Measurements from ENCODE around the gene ITGA5.

The ITGA5 gene

DNA sequence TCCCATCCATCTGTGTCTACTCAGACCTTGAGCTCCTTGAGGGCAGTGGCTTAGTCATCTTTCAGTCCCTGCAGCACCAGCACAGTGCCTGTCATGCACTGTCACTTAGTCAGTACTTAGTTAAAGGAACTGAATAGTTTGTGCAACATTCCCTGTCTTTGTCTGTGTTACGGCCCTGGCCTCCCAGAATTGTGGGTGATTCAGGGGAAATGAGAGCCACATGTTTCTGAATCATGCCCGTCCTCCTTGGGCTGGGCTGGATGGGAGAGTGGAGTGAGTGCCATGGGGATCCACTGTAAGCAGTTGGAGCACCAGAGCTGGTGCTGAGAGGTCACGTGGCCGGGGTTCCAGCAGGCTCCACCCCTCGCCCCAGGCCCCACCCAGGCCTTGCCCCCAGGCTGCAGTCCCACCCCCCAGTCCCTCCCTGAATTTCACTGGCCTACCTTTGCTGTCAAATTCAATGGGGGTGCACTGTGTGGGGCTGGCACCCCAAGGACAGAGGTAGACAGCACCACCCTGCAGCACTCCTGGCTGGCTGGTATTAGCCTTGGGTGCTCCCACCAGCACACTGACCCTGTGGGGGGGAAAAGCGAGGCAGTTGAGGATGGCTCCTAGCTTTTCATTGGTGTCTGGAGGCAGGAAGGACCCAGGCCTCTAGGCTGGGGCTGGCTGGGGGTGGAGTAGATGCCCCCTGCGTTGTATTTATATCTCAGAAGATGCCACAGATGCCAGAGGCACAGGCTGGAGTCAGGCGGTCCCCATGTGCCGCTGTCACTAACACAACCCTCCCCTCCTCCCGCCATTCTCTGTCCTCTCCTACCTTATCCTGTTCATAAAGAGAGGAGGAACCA lies 7.5 kb downstream of the ITGA5 start:
- no peak for DNase-seq (ENCODE audit: low read depth, low spot score)

DNA sequence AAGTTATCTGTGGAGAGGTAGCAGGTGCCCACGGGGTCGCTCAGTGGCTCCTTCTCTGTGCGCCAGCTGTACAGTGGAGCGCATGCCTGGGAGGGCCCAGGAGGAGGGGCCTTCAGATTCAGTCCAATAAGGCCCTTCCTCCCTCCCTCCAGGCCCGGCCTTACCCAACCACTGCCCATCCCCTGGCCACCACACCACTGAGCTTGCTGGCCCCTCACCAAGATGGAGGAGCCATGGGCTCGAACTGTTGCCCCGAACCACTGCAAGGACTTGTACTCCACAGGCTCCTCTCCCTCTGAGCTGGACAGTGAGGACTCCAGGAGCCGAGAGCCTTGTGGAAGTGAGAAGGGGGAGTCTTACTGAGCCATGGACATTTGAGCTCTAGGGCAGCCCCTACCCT lies 9.8 kb downstream of the ITGA5 start:
- DNase-seq (ENCODE audit: low read depth, low spot score) = no peak

DNA sequence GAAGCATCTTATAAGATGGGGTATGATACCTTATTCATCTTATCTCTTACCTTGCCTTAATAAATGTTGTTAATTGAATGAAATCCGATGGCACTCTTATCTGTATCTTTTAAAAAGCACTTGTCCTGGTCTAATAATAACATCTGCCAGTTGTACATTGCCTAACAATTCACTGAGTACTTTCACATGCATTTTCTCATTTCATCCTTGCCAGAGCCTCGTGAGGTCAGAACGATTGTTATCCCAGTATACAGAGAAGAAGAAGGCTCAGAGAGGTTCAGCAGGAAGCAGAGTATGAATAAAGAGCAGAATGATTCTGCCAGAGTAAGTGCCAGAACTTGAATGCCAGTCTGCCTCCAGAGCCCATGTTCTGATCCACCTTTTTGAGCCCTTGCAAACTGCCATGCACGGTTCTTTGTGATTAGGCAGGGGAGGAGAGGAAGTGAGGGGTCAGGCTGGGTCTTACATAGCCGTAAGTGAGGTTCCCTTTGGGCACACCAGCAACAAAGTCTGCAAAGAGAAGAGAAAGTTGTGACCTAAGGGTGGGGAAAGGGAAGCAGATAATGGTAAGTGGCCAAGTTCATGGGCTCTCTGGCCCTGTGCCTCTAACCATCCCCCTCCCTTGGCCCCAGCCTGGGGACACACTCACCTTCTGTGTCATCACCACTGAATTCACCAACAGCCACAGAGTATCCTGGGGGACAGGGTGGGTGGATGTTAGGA lies 11.7 kb downstream of the ITGA5 start:
- DNase-seq (ENCODE audit: low read depth, low spot score) = no peak

DNA sequence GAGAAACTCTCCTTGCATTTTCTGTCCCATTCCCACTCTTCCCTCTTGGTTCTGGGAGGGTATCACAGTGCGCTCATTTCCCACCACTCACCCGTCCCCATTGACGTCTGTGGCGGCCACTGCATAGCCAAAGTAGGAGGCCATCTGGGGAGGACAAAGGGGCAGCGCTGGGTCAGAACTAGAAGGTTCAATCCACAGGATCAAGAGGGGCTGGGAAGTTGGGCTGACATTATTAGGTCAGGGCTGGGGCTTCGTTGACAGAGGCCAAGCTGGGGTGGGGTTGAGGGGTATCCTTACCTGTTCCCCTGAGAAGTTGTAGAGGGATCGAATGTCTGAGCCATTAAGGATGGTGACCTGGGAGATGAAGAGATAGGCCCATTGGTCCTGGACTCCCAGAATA lies 13.5 kb downstream of the ITGA5 start:
- DNase-seq (ENCODE audit: low read depth, low spot score) = no peak

DNA sequence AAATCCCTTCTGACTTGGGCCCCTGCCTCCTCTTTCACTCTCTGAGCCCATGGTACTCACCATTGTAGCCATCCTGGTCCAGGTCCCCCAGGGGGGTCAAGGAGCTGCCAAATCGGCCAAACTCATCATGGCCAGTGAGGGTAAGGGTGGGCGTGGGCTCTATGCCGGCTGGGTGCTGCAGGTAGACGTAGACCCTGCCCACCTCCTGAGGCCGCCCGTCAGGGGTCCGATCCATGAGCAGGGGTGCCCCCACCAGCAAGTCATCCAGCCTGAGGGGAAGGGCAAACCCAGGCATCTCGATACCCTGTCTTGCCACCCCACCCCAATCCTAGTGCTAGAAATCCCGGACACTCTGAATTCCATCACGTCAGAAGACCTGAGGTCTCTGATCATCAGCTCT lies 14.0 kb downstream of the ITGA5 start:
- no peak for DNase-seq (ENCODE audit: low read depth, low spot score)

DNA sequence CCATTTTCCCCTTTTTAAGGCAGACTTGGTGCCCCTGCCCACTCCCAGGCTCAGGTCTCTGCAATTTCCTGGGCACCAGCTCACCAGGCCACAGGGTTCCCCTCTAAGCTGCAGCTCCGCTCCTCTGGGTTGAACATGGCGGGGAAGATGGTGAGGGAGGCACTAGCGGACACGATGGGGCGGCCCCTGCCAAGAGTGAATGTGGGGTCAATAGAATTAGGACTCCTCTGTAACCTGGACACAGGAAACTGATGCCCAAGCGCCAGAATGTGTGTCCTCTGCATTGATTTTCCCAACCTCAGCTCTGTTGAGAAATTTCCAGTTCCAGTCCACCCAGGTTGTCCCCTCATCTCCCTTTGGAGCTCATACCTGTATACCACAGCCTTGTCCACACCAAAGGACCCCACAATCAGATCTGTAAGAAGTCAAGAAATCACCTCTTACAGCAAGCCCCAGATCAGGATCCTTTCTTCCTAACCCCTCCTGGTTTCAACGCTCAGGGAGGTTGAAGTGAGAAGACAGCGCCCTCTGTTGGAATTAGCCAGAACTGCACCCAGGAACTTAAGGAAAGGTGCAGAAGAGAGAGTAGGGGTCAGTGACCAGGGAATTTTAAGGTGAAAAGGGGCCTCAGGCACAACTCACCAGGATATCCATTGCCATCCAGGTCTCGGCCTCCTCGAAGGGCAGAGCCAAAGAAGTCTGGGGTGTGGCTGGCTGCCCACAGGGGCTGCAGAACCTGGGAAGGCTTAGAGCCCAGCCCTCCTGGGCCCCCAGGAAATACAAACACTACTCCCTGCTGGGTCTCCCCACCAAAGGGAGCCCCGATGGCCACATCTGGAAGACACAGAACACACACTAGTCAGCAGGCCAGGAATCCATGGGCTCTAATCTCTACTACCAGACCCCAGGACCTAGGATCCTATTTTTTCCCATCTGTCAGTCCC lies 14.7 kb downstream of the ITGA5 start:
- no peak for DNase-seq (ENCODE audit: low read depth, low spot score)

DNA sequence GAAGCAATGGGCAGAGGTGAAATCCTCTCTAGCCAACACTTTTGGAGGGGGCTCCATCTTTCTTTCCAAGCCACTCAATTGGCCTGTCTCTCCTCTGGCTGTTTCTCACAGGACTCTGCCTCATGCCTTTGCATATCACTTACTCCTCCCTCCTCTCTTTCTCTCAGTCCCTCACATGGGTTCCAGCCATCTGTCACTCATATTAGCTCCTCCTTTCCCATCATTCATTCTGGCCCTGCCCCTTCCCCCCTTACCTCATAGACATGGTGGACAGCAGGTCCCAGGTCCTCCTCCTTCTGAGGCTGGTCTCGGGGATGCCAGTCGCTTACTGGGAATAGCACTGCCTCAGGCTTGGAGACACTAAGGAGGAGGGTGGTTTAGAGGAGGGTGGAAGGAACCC lies 17.9 kb downstream of the ITGA5 start:
- DNase-seq (ENCODE audit: low read depth, low spot score) = no peak

DNA sequence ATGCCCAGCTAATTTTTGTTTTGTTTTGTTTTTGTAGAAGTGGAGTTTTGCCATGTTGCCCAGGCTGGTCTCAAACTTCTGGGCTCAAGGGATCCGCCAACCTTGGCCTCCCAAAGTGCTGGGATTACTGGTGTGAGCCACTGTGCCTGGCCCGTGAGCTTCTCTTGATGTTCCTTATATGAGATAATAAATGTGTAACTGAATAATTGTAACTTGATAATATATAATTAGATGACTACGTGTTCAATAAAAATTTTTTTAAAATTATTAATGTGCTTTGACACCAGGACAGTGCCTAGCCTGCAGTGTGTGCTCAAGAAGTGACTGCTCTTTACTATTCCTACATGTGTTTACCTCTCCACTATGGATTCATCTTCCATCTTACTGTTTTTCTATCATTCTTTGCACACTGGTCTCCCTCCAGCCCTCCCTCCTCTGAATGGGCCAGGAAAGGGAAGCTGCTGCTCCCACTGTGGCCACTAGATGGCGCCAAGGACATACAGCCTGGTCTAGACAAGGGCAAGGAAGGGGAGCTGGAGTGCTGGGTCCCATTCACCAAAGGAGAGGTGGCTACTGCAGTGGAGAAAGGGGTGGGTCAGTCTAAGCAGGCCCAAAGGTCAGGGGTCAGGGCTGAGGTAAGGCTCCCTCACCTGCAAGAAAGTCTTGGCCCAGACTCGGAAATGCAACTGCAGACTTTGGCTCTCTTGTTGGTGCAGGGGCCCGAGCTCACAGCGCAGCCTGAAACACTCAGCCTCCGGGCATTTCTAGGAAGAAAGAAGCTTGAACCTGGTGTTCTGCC lies 19.9 kb downstream of the ITGA5 start:
- DNase-seq (ENCODE audit: low read depth, low spot score) = no peak

DNA sequence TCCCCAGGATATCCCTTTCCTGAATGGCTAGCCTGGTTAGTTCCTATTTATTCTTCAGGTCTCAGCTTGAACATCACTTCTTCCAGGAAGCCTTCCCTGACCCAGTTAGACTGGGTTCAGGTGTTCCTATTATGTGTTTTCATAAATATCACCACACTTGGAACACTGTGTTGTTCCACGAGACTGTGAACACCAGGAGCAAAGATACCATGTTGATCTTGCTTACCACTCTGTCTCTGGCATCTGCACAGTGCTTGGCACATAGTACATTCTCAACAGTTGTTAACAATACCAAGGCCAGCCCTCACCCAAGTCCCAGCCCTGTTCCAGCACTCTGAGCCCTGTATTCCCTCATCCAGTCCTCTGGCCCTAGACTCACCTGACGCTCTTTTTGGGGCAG lies 20.8 kb downstream of the ITGA5 start:
- DNase-seq (ENCODE audit: low read depth, low spot score) = no peak

DNA sequence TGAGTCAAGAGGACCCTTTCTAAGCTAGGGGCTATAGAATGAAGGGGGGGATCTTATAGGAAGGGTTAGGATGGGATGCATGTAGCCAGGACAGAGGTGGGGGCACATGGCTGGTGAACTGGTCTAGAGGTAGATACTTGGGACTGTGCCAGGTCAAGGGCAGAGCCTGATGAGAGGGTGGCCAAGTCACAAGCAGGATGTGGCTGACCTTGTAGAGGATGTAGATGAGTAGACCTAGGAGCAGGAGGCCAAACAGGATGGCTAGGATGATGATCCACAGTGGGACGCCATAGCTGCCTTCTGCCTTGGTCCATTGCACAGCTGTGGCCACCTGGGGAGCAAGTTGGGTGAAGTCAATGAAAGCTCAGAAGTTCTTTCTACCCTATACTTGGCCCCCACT lies 21.9 kb downstream of the ITGA5 start:
- no peak for DNase-seq (ENCODE audit: low read depth, low spot score)

DNA sequence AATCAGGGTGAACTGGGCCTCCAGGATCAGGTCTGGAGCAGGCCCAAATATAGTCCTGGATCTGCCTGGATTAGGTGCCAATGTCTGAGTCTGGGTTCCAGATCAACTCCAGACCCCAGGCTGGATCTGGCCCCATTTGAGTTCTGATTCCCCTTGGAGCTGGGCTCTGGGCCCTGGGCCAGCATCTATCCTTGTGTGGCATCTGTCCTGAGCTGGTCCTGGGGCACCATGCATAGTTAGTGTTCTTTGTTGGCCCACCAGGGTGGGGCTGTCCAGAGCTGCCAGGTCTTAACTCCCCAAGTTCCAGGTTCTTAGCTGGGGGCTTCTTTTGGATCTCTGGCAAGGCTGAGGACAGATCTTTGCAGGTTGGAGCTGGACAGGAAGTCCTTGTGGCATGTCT lies 23.5 kb downstream of the ITGA5 start:
- DNase-seq (ENCODE audit: low read depth, low spot score) = no peak

DNA sequence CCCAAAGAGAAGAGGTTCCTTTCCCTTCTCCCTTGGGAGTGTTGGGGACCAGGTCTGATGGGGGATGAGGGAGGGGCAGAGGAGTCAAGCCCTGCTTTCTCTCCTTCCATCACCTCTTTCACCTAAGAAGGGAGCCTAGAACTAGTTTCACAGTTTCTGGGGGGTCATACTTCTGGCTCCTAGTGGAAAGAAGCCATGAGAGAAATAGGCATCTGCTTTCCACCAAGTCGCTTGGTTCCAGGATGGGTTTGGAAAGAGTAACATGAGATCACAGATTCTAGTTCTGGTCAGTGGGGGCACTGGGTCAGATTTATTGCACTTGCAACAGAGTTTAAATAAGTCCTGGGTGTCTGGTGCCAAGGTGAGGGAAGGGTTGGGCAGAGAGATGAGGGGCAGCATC lies 24.1 kb downstream of the ITGA5 start:
- no peak for DNase-seq (ENCODE audit: low read depth, low spot score)

DNA sequence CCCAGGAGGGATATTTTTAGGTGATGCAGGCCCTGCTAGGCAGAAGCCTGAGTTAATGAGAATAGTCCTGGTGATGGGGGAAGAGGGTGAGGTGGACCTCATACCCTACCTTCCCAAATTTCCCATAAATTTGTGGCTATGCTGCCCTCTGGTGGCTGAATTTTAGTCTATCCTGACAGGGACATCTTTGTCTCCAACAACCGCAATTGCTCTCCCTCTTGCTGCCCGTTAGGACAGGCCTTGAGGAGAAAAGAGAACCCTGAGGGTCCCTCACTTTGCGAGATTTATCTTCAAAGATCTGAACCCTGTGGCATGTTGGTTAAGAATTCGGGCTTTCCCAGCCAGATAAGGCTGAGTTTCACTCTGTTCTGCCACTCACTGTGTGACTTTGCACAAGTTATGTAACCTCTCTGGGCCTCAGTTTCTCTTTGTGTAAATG lies 24.8 kb downstream of the ITGA5 start:
- no peak for DNase-seq (ENCODE audit: low read depth, low spot score)

DNA sequence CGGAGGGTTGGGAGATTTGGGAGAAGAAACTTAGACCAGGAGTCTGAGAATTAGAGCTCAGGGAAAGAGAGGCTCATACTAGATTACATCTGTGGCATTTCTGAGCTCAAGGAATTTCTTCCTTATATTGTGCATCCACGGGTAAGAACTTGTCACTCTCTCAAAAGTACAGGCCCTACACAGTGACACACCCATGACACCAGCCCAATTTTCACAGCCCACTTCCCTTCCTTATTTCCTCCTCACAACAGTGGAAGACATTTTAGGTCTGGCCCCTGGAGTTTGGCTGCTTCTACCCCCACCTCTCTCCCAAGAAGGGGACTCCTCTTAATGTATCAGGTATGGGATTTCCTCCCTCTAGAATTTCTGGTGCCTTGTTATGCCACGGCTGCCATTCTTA lies 25.3 kb downstream of the ITGA5 start:
- no peak for DNase-seq (ENCODE audit: low read depth, low spot score)

DNA sequence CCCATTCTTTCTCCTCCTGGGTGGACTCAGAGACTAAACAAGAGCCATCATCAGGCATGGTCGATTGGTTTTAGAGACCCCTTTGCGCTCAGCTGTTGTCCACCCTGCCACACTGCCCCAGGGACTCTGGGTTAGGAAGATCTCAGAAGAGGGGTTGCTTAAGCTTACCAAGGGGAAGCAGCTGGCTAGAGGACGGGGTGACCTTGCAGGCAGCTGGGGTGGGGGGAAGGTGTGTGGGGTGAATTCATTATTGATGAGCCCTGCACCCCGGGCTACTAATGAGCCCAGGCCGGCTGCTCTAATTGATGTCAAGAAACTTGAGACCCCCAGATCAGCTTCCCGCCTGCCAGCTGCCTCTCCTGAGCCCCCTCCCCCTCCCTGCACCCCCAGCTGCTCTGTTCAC lies 25.9 kb downstream of the ITGA5 start:
- no peak for DNase-seq (ENCODE audit: low read depth, low spot score)

DNA sequence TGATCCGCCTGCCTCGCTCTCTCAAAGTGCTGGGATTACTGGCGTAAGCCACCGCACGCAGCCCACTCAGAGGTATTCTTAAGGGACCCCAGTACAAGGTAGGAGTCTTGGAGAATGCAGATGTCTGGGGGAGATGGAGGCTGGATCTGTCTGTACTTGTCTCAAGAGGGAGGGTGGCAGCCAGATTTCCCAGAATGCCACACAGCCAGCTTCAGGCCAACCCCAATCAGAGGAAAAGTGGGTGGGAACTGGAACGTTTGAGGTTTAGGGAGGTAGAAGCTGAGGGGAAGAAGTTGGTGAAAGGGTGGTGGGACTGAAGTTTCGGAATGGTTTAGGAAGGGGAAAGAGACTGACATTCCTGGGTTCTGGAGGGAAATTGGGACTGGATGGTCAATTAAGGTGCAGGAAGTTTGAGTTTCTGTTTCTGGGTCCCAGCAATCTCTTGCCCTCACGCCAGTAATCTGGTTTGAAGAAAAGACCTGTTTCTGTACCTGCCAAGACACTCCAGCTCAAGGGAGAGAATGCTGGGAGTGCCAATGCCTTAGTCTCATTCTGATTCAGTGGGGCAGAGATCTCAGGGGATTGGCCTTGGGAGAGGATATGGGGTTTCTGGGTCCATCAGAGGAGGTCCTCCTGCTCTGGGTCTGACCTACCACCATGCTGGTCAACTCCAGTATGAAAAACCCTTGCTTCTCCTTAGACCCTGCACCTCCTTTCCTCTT lies 26.4 kb downstream of the ITGA5 start:
- no peak for DNase-seq (ENCODE audit: low read depth, low spot score)

DNA sequence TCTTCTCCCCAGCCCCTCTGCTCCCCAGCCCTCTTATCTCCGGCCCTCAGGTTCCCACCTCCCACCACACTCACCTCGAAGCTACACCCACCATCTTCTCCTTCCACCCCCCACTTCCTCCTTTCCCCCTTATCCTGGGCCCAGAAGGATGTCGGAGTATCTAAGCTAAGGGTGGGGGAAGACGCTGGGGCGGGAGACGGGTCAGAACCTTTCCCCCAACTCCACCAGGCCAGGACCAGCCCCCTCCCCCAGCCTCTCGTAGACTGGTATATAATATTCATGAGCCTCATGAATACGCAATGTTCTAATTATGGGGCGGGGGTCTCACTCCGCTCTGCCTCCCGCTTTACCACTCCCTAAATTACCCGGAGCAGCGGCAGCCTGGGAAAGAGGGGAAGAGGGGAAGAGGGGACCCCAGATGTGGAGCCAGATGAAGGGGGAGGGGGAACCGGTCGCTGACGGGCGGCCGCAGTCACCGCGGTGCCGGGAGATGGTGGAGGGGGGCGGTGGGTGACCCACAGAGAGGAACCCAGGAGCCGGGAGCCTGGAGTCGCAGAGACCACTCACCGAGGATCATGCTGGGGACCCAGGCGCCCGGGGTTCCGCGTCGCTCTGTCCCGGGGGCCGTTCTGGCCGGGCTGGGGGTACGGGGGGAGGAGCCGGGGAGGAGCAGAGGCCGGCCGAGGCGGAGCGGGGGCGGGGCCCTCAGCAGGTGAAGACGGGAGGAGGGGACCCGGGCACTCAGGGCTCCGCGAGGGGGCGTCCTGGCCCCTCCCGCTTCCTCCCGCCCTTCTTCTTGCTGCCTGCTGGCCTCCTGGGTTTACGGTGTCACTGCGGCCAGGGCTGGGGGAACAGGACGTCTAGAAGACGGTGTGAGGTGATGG lies 28.2 kb downstream of the ITGA5 start:
- no peak for DNase-seq (ENCODE audit: low read depth, low spot score)

DNA sequence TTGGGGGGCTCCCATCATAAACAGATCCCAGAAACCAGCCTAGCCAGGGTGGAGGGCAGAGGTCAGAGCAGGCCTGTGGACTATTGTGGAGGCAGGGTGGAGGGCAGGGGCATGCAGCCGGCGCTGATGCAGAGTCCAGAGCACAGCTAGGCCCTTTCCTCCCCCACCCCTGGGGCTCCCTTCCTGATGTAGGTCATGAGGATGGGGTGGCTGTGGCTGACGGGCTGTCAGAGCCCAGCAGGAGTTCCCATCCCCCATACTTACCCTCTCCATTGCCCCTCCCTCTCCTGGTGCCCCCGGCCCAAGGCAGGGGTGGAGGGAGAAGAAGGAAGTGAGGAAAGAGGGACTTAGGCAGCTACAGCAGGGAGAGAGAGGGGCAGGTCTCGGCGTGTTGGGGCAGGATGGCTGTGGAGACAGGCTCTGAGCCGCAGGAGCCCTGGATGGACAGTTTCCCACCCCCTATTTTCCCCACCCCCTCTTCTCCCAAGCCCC lies 28.8 kb downstream of the ITGA5 start:
- DNase-seq (ENCODE audit: low read depth, low spot score) = no peak

DNA sequence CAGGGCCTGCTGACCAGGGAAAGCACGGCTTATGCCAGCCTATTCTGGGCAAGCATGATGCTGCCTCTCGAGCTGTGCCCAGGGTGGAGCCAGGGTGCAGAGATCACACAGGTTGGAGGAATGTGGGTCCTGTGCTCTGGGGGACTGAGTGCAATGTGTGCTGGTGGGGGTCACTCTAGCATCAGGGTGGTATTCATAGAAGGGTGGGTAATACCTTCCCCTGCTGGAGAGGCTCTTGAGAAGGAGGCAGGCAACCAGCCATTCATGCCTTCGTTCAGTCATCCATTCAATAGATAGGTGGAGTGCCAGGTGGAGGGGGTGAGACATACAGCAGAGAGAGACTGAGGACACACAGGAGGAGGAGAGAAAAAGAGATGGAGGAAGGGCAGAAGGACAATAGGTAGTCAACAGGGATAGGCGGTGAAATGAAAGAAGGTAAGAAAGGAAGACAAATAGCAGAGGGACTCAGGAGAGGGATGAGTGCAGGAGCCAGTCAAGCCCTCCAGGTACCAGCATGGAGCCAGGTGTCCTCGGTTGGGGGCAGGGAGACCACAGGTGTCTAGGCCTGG lies 29.4 kb downstream of the ITGA5 start:
- DNase-seq (ENCODE audit: low read depth, low spot score) = no peak

Data from iPS DF 19.7 (cell line).